ENCODE measurements around the gene WDFY1.

WDFY1 gene

DNA sequence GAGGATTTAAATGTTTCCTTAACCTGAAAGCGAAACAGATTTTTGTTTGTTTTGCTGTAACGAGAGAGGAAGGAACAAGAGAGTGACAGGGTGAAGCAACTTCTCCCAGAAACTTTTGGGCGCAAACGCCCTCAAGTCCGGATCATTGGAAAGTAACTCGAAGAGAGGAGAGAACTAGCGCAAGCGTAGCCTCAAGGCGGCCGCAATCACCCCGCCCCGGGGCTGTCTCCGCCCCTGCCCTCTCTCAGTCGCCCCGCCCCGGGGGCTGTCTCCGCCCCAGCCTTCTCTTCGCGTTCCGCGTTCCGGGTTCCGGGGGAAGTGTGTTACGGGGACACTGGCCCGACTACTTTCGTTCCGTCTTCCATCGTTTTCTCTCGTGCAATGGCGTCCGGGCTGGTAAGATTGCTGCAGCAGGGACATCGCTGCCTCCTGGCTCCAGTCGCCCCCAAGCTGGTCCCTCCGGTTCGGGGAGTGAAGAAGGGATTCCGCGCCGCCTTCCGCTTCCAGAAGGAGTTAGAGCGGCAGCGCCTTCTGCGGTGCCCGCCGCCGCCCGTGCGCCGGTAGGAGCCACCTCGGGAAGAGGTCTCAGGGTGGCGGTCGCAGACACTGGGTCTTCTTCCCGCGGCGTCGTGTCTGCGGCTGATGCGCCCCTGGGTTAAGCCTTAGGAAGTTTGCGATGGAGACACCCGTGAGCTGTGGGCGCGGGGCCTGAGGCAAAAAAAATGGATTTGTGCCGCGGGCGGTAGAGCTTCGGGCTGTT is 12.1 kb upstream of the WDFY1 start, which contains the start of gene MRPL44:
Gene MRPL44 (plus strand): TSS at position 372 of the 760 bp plus-strand sequence. CDS start 10 bp downstream, at position 382.
- peak within 1 kb of the TSS; percentile 89 for H3K4me3 ChIP-seq (ENCODE audit: low read depth, low read length)
- TF ChIP-seq, protein P1, sequence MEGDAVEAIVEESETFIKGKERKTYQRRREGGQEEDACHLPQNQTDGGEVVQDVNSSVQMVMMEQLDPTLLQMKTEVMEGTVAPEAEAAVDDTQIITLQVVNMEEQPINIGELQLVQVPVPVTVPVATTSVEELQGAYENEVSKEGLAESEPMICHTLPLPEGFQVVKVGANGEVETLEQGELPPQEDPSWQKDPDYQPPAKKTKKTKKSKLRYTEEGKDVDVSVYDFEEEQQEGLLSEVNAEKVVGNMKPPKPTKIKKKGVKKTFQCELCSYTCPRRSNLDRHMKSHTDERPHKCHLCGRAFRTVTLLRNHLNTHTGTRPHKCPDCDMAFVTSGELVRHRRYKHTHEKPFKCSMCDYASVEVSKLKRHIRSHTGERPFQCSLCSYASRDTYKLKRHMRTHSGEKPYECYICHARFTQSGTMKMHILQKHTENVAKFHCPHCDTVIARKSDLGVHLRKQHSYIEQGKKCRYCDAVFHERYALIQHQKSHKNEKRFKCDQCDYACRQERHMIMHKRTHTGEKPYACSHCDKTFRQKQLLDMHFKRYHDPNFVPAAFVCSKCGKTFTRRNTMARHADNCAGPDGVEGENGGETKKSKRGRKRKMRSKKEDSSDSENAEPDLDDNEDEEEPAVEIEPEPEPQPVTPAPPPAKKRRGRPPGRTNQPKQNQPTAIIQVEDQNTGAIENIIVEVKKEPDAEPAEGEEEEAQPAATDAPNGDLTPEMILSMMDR (conservative IDR thresholded peaks at IDR 0.05; ENCODE audit: low read depth, low read length): no peak
- peak; percentile 97 for DNase-seq (ENCODE audit: low read depth)

GRCh38 chr2:223956300-223956699 is 11.2 kb upstream of the WDFY1 start:
- H3K4me3 ChIP-seq (ENCODE audit: low read depth, low read length): no peak overlapping the region
- DNase-seq (ENCODE audit: low read depth): no peak
- TF ChIP-seq, protein P1 (conservative IDR thresholded peaks at IDR 0.05; ENCODE audit: low read depth, low read length): no peak

DNA sequence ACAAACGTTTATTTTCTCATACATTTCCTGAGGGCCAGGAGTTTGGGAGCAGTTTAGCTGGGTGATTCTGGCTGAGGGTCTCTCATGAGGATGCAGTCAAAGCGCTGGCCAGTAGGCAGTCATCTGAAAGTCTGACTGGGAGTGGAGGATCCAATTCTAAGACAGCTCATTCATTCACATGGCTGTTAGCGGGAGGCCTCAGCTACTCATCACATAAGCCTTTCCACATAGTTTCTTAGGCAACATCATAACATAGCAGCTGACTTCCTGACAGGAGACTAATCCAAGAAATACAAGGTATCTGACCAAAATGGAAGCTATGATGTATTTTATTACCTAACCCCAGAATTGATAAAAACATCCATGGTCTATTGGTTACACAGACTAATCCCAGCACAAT is 9.3 kb upstream of the WDFY1 start:
- no peak overlapping the region for H3K4me3 ChIP-seq (ENCODE audit: low read depth, low read length)
- TF ChIP-seq, protein P1 (conservative IDR thresholded peaks at IDR 0.05; ENCODE audit: low read depth, low read length): peak; percentile 23
- peak; percentile 96 for DNase-seq (ENCODE audit: low read depth)

DNA sequence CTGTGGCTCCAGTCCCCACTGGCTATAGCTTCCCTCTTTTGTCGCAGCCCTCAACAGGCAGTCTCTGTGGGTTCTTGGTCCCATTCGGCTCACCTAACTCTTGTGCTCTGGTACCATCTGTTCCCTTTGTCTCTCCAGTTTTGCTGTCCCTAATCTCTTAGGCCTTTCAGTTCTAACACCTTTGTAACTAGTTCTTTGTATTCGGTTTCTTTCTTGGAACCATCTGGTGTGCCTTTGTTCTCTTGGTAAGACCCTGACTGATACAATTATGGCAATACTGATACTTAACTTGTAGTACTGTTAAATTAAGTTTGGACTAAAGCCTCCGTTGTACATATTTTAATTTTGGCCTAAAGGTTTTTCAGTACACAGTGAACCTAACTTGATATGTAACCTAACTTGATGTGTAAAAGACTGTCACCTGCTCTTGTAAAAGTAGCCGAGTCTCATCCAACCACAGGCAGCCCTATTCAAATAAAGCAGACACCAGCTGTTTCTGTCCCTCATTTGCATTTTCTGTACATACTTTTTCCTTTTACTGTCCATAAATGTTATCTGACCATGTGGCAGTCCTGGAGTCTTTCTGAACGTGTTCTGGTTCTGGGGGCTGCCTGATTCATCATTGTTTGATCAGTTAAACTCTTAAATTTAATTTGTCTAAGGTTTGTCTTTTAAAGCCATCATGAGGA is 7.3 kb upstream of the WDFY1 start:
- TF ChIP-seq, protein P1 (conservative IDR thresholded peaks at IDR 0.05; ENCODE audit: low read depth, low read length): no peak
- no peak for DNase-seq (ENCODE audit: low read depth)
- no peak overlapping the region for H3K4me3 ChIP-seq (ENCODE audit: low read depth, low read length)

- DNase-seq (ENCODE audit: low read depth): no peak
- TF ChIP-seq, protein P1 (conservative IDR thresholded peaks at IDR 0.05; ENCODE audit: low read depth, low read length): no peak
- H3K4me3 ChIP-seq (ENCODE audit: low read depth, low read length): no peak overlapping the region
These were observed 5.6 kb upstream of the WDFY1 start for GRCh38 chr2:223950448-223951347.

DNA sequence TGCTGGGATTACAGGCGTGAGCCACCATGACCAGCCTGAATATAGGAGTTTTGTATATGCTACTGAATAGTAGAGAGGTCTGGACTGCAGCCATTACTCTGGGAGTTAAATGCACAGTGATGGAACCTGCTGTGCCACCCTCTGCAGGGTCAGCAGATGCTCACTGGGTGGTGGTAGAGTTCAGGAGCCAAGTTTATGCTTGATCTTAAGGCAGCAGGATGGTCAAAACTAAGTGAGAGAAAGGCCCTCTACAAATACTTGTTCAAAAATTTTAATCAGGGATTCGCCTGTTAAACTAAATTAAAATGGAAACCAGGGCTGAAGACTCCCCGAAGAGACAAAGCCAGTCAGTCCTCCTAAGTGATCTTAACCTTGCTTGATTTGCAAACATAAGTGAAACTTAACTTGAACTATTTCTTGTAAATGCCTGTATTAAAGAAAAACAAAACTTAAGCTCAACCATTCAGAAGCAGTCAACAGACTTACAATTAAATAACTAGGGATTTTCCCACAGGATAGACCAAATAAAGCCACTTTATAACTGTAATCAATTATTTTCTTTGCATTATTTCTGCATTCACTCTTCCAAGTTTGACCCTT is 4.2 kb upstream of the WDFY1 start:
- TF ChIP-seq, protein P1 (conservative IDR thresholded peaks at IDR 0.05; ENCODE audit: low read depth, low read length): no peak
- no peak overlapping the region for H3K4me3 ChIP-seq (ENCODE audit: low read depth, low read length)
- no peak for DNase-seq (ENCODE audit: low read depth)
